Right lobe of liver (tissue), 4 donors: ENCODE measurements around the gene LSM2.

Source experiments
- CTCF ChIP-seq, 4 donors: fragments of 200-600 bp in 3 of 4; fragments of 450-650 bp in 1 of 4; IDR thresholded peaks; one replicate each; pipeline versions ENCODE4 v1.5.1 to v1.8.0; 2016 to 2022; ENCODE audit warnings: antibody characterized with exemption in 4 of 4, mild to moderate bottlenecking in 2 of 4
- POLR2A ChIP-seq: fragments of 450-650 bp; IDR thresholded peaks from one replicate; pipeline ENCODE4 v1.6.1; 2017; ENCODE audit warnings: antibody characterized with exemption, mild to moderate bottlenecking
- donor health status: DM: no; HTN: no; CAD: no.
- donor health status: DM: no; HTN: no; CAD: no.
- donor health status: DM: no; HTN: yes; CAD: no.

- TF ChIP-seq CTCF (IDR thresholded peaks at IDR 0.05) (no peak), POLR2A (no peak)
These were observed 7.0 kb downstream of the LSM2 start for GRCh38 chr6:31799781-31800180.
